ENCODE results near the gene PDE6A. TPM values are rescaled to one million over a fixed set of nuclear protein-coding genes. Genes with fewer than 3 reads are reported as not detected.

PDE6A gene
- total and polyA plus RNA-seq, 4 donors = 0.06 TPM; not detected in 3

GRCh38 chr5:149904977-149905376, 39.6 kb downstream of the PDE6A start:
- no peaks in the 10 kb centered on the region for H3K36me3 ChIP-seq (ENCODE audit: control insufficient read depth in 4 of 4, insufficient read depth in 3 of 4, low read depth in 1 of 4, low read length in 3 of 4)
- H3K9me3 ChIP-seq (ENCODE audit: control insufficient read depth in 4 of 4, low read length in 3 of 4) = no peaks in the 10 kb centered on the region
- no peaks in the 10 kb centered on the region for H3K4me1 ChIP-seq (ENCODE audit: control insufficient read depth in 4 of 4, insufficient read depth in 4 of 4, low read length in 3 of 4)
- no peak overlapping the region for H3K27ac ChIP-seq (ENCODE audit: low read depth in 1 of 2, low read length in 2 of 2)
- no peak for DNase-seq (ENCODE audit: low spot score)
- TF ChIP-seq ZBTB33 (IDR thresholded peaks at IDR 0.05) (no peak), CTCF (IDR thresholded peaks at IDR 0.05; ENCODE audit: low read depth, low read length, missing input control) (no peak), NR2F2 (IDR thresholded peaks at IDR 0.05) (no peak), HNF4G (IDR thresholded peaks at IDR 0.05) (no peak), TAF1 (conservative IDR thresholded peaks at IDR 0.05) (no peak), GABPA (IDR thresholded peaks at IDR 0.05 in 1 of 2, conservative IDR thresholded peaks at IDR 0.05 in 1 of 2) (no peak), YY1 (IDR thresholded peaks at IDR 0.05) (no peak), SP1 (IDR thresholded peaks at IDR 0.05) (no peak), JUND (IDR thresholded peaks at IDR 0.05) (no peak), EGR1 (IDR thresholded peaks at IDR 0.05; ENCODE audit: low read depth in 2 of 2) (no peak), MAX (IDR thresholded peaks at IDR 0.05) (no peak), FOXA2 (IDR thresholded peaks at IDR 0.05) (no peak), ATF3 (IDR thresholded peaks at IDR 0.05) (no peak)
- H3K4me3 ChIP-seq (ENCODE audit: low read depth in 1 of 3, low read length in 3 of 3) = no peak overlapping the region
- no peak overlapping the region for H3K9ac ChIP-seq (ENCODE audit: low read depth in 1 of 2, low read length in 2 of 2)
- no peaks in the 10 kb centered on the region for H3K27me3 ChIP-seq (ENCODE audit: control insufficient read depth in 4 of 4, insufficient read depth in 4 of 4, low read length in 3 of 4)

GRCh38 chr5:149904293-149904886, 40.2 kb downstream of the PDE6A start:
- WGBS = 49% methylated on average over 4 of the region's 4 CpGs
- no peak overlapping the region for H3K9ac ChIP-seq (ENCODE audit: low read depth in 1 of 2, low read length in 2 of 2)

More at GRCh38 chr5:149904293-149904886, 40.2 kb downstream of the PDE6A start:
- H3K9me3 ChIP-seq (ENCODE audit: control insufficient read depth in 4 of 4, low read length in 3 of 4) = no peaks in the 10 kb centered on the region
- no peaks in the 10 kb centered on the region for H3K27me3 ChIP-seq (ENCODE audit: control insufficient read depth in 4 of 4, insufficient read depth in 4 of 4, low read length in 3 of 4)
- H3K4me3 ChIP-seq (ENCODE audit: low read depth in 1 of 3, low read length in 3 of 3) = no peak overlapping the region
- H3K4me1 ChIP-seq (ENCODE audit: control insufficient read depth in 4 of 4, insufficient read depth in 4 of 4, low read length in 3 of 4) = no peaks in the 10 kb centered on the region
- no peak overlapping the region for H3K27ac ChIP-seq (ENCODE audit: low read depth in 1 of 2, low read length in 2 of 2)
- TF ChIP-seq SP1 (IDR thresholded peaks at IDR 0.05) (no peak), GABPA (IDR thresholded peaks at IDR 0.05 in 1 of 2, conservative IDR thresholded peaks at IDR 0.05 in 1 of 2) (no peak), TAF1 (conservative IDR thresholded peaks at IDR 0.05) (no peak), MAX (IDR thresholded peaks at IDR 0.05) (no peak), RXRA (IDR thresholded peaks at IDR 0.05) (no peak), NR2F2 (IDR thresholded peaks at IDR 0.05) (no peak), HNF4G (IDR thresholded peaks at IDR 0.05) (no peak), REST (IDR thresholded peaks at IDR 0.05) (no peak), FOXA1 (IDR thresholded peaks at IDR 0.05) (no peak), YY1 (IDR thresholded peaks at IDR 0.05) (no peak)
- H3K36me3 ChIP-seq (ENCODE audit: control insufficient read depth in 4 of 4, insufficient read depth in 3 of 4, low read depth in 1 of 4, low read length in 3 of 4) = no peaks in the 10 kb centered on the region
- no peak for DNase-seq (ENCODE audit: low spot score)

All from liver (tissue), 9 donors.